Measurements from ENCODE around the gene PROSER2.

DNA sequence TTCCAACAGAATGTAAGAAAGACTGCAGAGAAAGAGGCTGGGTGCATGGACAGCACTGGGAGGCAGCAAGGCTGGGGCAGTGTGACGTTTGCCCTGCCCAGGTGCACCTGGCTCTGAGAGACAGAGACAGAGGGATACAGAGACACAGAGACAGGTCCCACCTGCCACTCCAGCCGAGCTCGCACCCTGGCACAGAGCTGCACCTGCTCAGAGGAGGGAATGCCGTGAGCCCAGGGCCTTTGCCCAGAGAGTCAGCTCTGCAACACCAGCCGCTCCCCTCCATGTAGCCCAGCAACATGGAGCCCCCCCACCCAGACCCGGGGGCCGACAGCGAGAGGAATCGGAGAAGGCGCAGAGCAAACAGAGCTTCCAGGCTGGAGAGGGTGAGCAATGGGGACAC, 35.3 kb upstream of the PROSER2 start:
- TF ChIP-seq, protein P1, sequence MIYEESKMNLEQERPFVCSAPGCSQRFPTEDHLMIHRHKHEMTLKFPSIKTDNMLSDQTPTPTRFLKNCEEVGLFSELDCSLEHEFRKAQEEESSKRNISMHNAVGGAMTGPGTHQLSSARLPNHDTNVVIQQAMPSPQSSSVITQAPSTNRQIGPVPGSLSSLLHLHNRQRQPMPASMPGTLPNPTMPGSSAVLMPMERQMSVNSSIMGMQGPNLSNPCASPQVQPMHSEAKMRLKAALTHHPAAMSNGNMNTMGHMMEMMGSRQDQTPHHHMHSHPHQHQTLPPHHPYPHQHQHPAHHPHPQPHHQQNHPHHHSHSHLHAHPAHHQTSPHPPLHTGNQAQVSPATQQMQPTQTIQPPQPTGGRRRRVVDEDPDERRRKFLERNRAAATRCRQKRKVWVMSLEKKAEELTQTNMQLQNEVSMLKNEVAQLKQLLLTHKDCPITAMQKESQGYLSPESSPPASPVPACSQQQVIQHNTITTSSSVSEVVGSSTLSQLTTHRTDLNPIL (CRISPR knock-in tag; IDR thresholded peaks at IDR 0.05; ENCODE audit: low read depth): no peak
- TF ChIP-seq ESRRG (CRISPR knock-in tag; IDR thresholded peaks at IDR 0.05): no peak
- TF ChIP-seq, protein P2, sequence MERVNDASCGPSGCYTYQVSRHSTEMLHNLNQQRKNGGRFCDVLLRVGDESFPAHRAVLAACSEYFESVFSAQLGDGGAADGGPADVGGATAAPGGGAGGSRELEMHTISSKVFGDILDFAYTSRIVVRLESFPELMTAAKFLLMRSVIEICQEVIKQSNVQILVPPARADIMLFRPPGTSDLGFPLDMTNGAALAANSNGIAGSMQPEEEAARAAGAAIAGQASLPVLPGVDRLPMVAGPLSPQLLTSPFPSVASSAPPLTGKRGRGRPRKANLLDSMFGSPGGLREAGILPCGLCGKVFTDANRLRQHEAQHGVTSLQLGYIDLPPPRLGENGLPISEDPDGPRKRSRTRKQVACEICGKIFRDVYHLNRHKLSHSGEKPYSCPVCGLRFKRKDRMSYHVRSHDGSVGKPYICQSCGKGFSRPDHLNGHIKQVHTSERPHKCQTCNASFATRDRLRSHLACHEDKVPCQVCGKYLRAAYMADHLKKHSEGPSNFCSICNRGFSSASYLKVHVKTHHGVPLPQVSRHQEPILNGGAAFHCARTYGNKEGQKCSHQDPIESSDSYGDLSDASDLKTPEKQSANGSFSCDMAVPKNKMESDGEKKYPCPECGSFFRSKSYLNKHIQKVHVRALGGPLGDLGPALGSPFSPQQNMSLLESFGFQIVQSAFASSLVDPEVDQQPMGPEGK (CRISPR knock-in tag; IDR thresholded peaks at IDR 0.05; ENCODE audit: borderline replicate concordance): no peak
